ENCODE measurements around the gene UBE2Q2.

Gene UBE2Q2

DNA sequence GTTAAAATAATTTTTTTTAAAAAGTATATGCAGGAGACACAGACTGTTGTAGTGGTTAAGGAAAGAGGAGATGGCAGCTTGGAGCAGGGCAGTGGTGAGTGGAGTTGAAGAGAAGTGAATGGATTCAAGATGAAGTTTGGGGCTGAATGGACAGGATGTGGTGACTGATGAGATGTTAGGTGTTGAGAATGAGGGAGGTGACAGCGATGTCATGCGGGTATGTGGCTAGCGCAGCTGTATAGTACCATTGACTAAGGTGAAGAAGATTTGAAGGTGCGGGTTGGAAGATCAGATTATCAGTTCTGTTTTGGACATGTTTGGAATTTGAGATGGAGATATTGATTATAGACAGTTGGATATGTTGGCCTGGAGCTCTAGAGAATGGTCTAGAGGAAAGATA is 80.5 kb downstream of the UBE2Q2 start:
- H3K9me3 Mint-ChIP-seq, result no peaks in the 10 kb centered on the region
- H3K27ac Mint-ChIP-seq, result no peak overlapping the region
- ATAC-seq, result no peak
- H3K4me1 Mint-ChIP-seq, result peaks cover 56% of the 10 kb centered on the region
- H3K4me3 Mint-ChIP-seq, result no peak overlapping the region
- no peaks in the 10 kb centered on the region for H3K27me3 Mint-ChIP-seq
- peaks cover 56% of the 10 kb centered on the region for H3K36me3 Mint-ChIP-seq

DNA sequence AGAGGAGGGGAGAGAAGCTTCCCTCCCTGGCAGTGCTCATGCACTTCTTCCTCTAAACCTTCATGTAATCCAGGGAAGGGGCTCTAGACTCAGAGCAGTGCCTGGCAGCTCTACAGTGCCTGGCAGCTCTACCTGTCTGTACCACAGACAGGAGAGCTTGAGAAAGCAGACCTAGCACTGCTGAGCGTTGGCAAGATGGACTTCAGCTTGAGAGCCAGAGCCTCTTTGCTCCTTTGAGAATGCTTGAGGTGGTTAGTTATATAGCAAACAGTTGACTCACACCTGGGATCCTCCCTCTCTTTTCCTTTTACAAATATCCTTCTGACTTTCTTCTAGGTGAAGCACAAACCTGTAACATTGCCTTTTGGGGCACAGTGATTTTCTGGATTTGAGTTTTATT is 81.3 kb downstream of the UBE2Q2 start:
- Mint-ChIP-seq H3K36me3 (peaks cover 54% of the 10 kb centered on the region), H3K4me3 (no peak overlapping the region), H3K27me3 (no peaks in the 10 kb centered on the region), H3K4me1 (peaks cover 56% of the 10 kb centered on the region), H3K27ac (no peak overlapping the region), H3K9me3 (no peaks in the 10 kb centered on the region)
- no peak for ATAC-seq

DNA sequence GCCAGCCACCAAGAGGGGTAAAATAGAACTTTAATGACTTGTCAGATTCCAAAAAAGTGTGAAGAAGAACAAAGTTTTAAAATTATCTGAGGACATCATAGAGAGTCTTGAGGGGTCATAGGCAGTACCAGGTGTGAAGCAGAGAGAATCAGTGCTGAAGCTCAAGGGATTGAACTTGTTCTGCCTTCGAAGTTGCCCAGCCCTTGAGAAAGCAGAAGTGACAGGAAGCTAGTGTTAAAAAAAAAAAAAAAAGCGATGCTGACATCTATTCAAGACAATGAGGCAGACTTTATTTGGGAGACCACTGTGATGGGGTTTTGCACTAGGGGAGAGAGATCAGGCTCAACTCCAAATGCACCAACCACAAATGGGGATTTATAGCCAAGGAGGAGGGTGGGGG is 82.2 kb downstream of the UBE2Q2 start:
- no peaks in the 10 kb centered on the region for H3K9me3 Mint-ChIP-seq
- ATAC-seq, result no peak
- no peaks in the 10 kb centered on the region for H3K27me3 Mint-ChIP-seq
- H3K4me3 Mint-ChIP-seq, result no peak overlapping the region
- no peak overlapping the region for H3K27ac Mint-ChIP-seq
- peaks cover 57% of the 10 kb centered on the region for H3K36me3 Mint-ChIP-seq
- peaks cover 56% of the 10 kb centered on the region for H3K4me1 Mint-ChIP-seq

DNA sequence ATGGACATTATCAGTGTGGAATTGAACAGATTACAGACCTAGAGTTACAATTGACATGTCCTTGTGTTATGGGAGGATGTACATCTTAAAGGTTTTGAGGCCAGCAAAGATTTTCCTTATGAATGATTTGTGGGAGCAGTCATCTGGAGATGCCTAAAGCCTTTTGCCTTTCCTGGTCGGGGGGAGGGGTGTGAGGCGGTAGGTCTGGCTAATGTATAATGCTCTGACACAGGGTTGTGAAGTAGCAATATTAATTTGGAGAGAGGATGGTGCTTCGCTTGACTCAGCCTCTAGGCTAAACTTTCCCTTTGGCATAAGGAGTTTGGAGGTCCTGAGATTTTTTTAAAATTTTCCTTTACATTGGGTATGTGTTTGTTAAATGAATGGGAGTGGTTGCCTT is 83.7 kb downstream of the UBE2Q2 start:
- H3K4me1 Mint-ChIP-seq, result peaks cover 55% of the 10 kb centered on the region
- ATAC-seq, result no peak
- H3K9me3 Mint-ChIP-seq, result no peaks in the 10 kb centered on the region
- H3K27me3 Mint-ChIP-seq, result no peaks in the 10 kb centered on the region
- peaks cover 65% of the 10 kb centered on the region for H3K36me3 Mint-ChIP-seq
- H3K27ac Mint-ChIP-seq, result peak overlapping the region; percentile 28
- no peak overlapping the region for H3K4me3 Mint-ChIP-seq

DNA sequence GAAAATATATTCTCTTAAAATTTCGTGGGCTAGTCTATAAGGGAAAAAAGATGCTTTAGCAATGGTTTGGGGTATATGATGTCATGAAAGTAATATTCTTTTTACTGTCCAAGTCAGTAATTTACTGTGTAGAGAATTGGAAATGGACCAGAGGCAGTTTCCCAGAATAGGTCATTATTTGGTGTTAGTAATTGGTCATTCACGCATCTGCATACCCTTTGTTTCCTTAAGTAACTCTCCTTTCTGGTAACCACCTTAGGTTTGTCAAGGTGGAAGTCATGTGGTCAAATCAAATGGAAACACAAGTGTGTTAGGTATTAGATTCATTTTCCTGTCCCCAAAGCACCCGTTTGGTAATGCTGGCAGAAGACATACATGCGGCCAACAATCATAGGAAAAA is 84.4 kb downstream of the UBE2Q2 start:
- H3K27me3 Mint-ChIP-seq, result no peaks in the 10 kb centered on the region
- H3K4me3 Mint-ChIP-seq, result no peak overlapping the region
- no peak for ATAC-seq

DNA sequence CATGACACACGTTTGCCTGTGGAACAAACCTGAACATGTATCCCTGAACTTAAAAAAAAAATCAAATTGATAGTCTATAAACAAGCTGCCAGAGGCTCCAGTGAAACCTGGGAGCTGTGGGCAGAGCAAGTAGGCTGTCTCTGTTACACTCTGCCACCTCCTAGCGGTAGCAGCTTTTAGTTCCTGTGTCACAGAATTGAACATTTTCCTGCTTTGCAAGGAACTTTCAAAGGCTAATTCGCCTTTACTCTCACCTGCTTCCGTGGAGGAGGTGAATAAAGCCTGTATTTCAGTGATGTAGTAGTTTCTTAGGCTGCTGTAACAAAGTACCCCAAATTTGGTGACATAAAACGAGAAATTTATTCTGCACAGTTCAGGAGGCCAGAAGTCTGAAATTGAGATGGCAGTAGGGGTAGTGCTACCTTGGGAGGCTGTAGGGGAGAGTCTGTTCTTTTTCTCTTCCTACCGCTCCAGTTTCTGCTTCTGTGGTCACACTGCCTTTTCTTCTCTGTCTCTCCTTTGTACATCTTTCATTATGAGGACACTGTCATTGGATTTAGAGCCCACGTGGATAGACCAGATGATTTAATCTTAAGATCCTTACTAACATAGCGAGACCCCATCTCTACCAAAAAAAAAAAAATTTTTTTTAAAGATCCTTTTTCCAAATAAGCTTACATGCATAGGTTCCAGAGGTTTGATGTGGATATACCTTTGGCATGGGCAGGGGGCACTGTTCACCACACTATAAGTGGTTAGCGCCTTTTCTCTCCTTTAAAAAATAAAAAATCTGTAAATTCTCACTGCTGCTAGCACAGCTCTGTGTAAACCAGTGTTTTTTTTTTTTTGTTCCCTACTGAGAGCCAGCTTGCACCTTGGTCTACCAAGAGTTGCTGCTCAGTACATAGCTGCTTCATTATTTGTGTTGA is 85.7 kb downstream of the UBE2Q2 start:
- Mint-ChIP-seq H3K36me3 (peaks cover 62% of the 10 kb centered on the region), H3K27me3 (no peaks in the 10 kb centered on the region), H3K9me3 (no peaks in the 10 kb centered on the region), H3K4me3 (no peak overlapping the region), H3K27ac (no peak overlapping the region), H3K4me1 (peaks cover 41% of the 10 kb centered on the region)
- ATAC-seq, result no peak

More for the DNA sequence above, 84.4 kb downstream of the UBE2Q2 start:
- peaks cover 49% of the 10 kb centered on the region for H3K4me1 Mint-ChIP-seq
- H3K9me3 Mint-ChIP-seq, result no peaks in the 10 kb centered on the region
- H3K27ac Mint-ChIP-seq, result peak overlapping the region; percentile 28
- H3K36me3 Mint-ChIP-seq, result peaks cover 61% of the 10 kb centered on the region

DNA sequence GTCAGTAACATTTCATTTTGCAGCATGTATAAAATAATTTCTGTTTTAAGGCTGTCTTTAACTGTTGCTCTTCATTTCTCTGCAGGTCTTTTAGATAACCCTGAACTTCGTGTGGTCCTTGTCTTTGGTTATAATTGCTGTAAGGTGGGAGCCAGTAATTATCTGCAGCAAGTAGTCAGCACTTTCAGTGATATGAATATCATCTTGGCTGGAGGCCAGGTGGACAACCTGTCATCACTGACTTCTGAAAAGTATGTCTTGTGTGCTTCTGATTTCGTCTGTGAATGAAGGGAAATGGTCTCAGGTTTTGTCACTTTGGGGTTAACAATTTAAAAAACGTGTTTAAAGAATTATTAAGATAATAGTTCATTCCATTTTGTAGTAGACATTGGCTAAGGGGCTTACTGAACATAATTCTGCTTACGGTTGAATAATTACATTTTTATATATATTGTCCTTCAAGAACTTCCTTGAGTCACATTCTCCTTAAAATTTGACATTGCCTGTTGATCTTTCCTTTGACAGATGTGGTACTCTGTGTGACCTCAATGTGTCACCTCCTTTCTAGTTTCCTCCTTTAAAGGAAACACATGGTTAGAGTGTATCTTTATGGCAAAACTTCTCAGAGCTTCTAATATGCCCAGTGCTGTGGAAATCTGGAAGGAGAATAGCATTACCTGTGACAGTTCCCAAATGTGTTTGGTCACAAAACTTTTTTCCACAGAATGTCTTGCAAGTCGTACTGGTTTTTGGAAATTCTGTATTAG is 86.7 kb downstream of the UBE2Q2 start:
- Mint-ChIP-seq H3K9me3 (no peaks in the 10 kb centered on the region), H3K4me1 (peaks cover 32% of the 10 kb centered on the region), H3K27ac (no peak overlapping the region), H3K36me3 (peaks cover 64% of the 10 kb centered on the region), H3K4me3 (no peak overlapping the region), H3K27me3 (no peaks in the 10 kb centered on the region)
- ATAC-seq, result no peak

DNA sequence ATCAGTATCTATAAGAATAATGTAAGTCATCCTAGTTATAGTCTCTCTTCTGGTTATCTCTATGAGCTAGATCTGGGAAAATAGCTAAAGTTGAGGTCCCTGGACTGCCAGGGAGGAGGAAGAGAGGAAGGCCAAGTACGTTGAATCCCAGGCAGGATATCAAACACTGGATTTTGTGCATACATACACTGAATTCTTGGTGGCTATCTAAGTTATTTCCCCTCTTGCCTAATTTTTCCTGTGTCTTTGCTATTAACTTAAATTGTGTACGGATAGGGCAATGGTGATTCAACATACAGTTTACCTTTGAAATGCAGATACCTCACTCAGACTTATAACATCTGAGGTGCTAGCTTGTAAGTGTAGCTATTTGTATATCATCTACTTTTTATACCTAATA is 87.6 kb downstream of the UBE2Q2 start:
- Mint-ChIP-seq H3K4me1 (peaks cover 25% of the 10 kb centered on the region), H3K36me3 (peaks cover 57% of the 10 kb centered on the region), H3K27ac (no peak overlapping the region), H3K9me3 (no peaks in the 10 kb centered on the region), H3K4me3 (no peak overlapping the region), H3K27me3 (no peaks in the 10 kb centered on the region)
- no peak for ATAC-seq

DNA sequence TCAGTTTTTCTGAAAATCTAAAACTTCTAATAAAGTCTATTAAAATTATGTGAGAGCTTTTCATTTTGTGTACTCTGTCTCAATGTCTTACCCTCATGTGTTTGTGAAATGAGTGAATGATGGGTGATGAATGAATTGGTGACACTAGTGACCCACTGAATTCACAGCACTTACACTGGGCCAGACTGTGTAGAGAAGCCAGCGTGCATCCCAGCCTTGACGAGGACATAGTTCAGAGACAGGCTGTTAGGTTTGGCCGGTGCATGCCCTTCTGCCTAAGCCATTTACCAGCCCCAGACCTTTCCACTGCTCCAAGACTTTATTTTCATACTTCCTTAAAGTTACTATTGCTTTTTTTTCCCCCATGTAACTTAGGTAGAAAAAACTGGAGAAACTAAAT is 99.2 kb downstream of the UBE2Q2 start:
- Mint-ChIP-seq H3K27ac (no peak overlapping the region), H3K36me3 (peaks cover 19% of the 10 kb centered on the region), H3K4me1 (no peaks in the 10 kb centered on the region), H3K4me3 (no peak overlapping the region), H3K9me3 (peaks cover 6% of the 10 kb centered on the region), H3K27me3 (peaks cover 14% of the 10 kb centered on the region)
- no peak for ATAC-seq

DNA sequence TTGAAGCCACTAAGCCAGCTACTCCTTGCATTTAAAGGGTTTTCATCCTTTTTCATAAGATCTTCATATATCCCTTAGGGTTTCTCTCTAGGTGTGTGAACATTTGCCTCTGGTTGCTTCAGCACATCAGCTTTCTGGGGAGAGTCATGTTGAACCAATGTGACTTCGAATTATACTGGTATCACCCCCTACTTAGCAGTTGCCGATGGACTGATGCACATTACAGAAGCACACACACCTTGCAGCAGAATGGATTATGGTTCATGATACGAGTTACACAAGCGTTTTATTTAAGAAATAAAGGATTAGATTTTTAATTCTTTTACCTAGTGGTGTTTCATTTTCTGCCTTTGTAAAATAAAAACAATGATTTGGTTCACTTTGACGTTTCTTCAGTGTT is 100.0 kb downstream of the UBE2Q2 start:
- no peak for ATAC-seq
- no peaks in the 10 kb centered on the region for H3K4me1 Mint-ChIP-seq
- no peak overlapping the region for H3K27ac Mint-ChIP-seq
- peaks cover 11% of the 10 kb centered on the region for H3K36me3 Mint-ChIP-seq
- peaks cover 22% of the 10 kb centered on the region for H3K27me3 Mint-ChIP-seq
- H3K4me3 Mint-ChIP-seq, result no peak overlapping the region
- H3K9me3 Mint-ChIP-seq, result peaks cover 6% of the 10 kb centered on the region

DNA sequence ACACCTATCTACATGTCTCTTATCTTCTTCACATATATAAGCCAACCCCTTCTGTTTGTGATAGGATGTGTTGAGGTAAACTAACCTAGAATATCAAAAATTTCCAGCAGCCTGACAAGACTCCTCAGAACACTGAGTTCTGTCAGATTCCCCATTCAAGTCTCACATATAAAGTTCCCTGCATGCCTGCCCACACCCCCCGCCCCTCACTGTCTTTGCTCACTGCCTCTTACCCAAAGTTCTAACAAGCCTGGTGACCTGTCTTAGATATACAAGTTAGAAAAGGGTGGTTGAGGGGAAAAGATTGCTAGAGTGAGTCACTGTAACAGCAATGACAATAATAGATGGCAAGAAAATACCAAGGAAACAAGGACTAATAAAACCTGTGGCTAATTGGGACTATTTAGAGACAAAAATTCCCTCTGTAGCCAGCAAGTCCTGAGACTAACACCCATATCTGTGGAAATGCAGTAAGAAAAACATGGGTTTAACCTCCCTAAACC is 100.5 kb downstream of the UBE2Q2 start:
- ATAC-seq, result no peak
- H3K4me1 Mint-ChIP-seq, result no peaks in the 10 kb centered on the region
- peaks cover 3% of the 10 kb centered on the region for H3K9me3 Mint-ChIP-seq
- peaks cover 26% of the 10 kb centered on the region for H3K27me3 Mint-ChIP-seq
- no peak overlapping the region for H3K27ac Mint-ChIP-seq
- H3K36me3 Mint-ChIP-seq, result peaks cover 6% of the 10 kb centered on the region
- no peak overlapping the region for H3K4me3 Mint-ChIP-seq

DNA sequence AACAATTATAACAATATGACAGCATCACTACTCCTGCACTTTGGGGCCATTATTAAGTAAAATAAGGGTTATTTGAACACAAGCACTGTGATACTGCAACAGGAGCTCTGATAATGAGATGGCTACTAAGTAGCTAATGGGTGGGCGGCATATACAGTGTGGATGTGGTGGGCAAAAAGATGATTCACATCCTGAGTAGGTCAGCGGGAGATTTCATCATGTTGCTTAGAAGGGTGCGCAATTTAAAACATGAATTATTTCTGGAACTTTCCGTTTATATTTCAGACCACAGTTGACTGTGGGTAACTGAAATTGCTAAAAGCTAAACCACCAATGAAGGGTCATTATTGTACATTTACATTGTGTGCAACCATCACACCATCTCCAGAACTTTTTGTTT is 102.7 kb downstream of the UBE2Q2 start:
- peaks cover 38% of the 10 kb centered on the region for H3K27me3 Mint-ChIP-seq
- H3K9me3 Mint-ChIP-seq, result peaks cover 3% of the 10 kb centered on the region
- H3K4me3 Mint-ChIP-seq, result no peak overlapping the region
- no peaks in the 10 kb centered on the region for H3K4me1 Mint-ChIP-seq
- ATAC-seq, result no peak
- no peaks in the 10 kb centered on the region for H3K36me3 Mint-ChIP-seq
- H3K27ac Mint-ChIP-seq, result no peak overlapping the region

DNA sequence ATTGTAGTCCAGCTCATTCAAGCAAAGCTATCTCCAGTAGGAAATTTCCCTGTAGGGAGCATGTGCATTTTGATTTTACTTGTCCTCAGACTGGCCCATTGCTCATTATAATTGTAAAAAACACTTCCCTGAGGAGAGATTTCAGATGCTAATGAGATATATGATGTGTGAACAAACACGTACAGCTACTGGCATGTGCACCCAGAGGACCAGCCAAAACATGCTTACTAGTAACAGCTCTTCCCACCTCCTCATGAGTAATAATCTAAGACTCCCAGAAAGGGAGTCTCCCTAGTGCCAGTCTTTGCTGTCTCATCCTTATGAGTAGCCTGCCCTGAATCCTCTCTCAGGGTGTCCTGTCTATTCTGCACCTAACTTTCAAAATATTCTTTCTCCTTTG is 103.8 kb downstream of the UBE2Q2 start:
- no peak for ATAC-seq
- Mint-ChIP-seq H3K27me3 (peaks cover 38% of the 10 kb centered on the region), H3K4me3 (no peak overlapping the region), H3K27ac (no peak overlapping the region), H3K4me1 (no peaks in the 10 kb centered on the region), H3K9me3 (peaks cover 3% of the 10 kb centered on the region), H3K36me3 (no peaks in the 10 kb centered on the region)

DNA sequence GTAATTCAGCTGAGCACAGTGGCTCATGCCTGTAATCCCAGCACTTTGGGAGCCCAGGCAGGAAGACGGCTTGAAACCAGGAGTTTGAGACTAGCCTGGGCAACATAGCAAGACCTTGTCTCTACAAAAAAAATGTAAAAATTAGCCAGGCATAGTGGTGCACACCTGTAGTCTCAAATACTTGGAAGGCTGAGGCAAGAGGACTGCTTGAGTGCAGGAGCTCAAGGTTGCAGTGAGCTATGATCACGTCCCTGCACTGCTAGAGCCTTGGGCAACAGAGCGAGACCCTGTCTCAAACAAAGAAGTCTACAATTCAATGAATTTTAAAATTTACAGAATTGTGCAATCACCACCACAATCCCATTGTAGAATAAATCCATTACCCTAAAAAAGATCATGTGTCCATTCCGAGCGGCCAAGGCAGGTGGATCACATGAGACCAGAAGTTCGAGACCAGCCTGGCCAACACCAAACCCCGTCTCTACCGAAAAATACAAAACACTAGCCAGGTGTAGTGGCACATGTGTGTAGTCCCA is 105.6 kb downstream of the UBE2Q2 start:
- H3K4me3 Mint-ChIP-seq, result no peak overlapping the region
- peaks cover 46% of the 10 kb centered on the region for H3K27me3 Mint-ChIP-seq
- no peaks in the 10 kb centered on the region for H3K36me3 Mint-ChIP-seq
- H3K4me1 Mint-ChIP-seq, result no peaks in the 10 kb centered on the region
- H3K9me3 Mint-ChIP-seq, result peaks cover 3% of the 10 kb centered on the region
- no peak for ATAC-seq
- no peak overlapping the region for H3K27ac Mint-ChIP-seq
